GM21528 (cell line): ENCODE measurements around the gene MPP3.
"Not testable (repeated sequence)": the region's sequence is repeated elsewhere in the genome, so short reads cannot be mapped to it uniquely, and the experiment has no call there.

ENCODE experiments used
- ATAC-seq: cut with Tn5 transposase; IDR thresholded peaks from one replicate; pipeline ENCODE4 v1.9.1; 2021; ENCODE audit warnings: mild to moderate bottlenecking, moderate library complexity; ENCODE audit not compliant: unreplicated experiment, low FRiP score

Gene MPP3

GRCh38 chr17:43810226-43810715 is 22.7 kb downstream of the MPP3 start:
- no peak for ATAC-seq

GRCh38 chr17:43809121-43809520 is 23.8 kb downstream of the MPP3 start:
- ATAC-seq, result no peak

GRCh38 chr17:43808076-43808475 is 24.9 kb downstream of the MPP3 start:
- ATAC-seq, result no peak

- ATAC-seq, result no peak
These were observed 27.8 kb downstream of the MPP3 start for GRCh38 chr17:43805117-43805516.

GRCh38 chr17:43803758-43804157 is 29.2 kb downstream of the MPP3 start:
- ATAC-seq, result no peak

GRCh38 chr17:43801844-43802243 is 31.1 kb downstream of the MPP3 start:
- ATAC-seq, result no peak

- no peak for ATAC-seq
These were observed 32.2 kb downstream of the MPP3 start for GRCh38 chr17:43800736-43801135.

- no peak for ATAC-seq
These were observed 33.9 kb downstream of the MPP3 start for GRCh38 chr17:43799047-43799446.

- not testable (repeated sequence) for ATAC-seq
These were observed 34.9 kb downstream of the MPP3 start for GRCh38 chr17:43798024-43798423.

GRCh38 chr17:43792668-43793067 is 40.3 kb downstream of the MPP3 start:
- ATAC-seq, result not testable (repeated sequence)

- no peak for ATAC-seq
These were observed 41.4 kb downstream of the MPP3 start for GRCh38 chr17:43791589-43791988.

GRCh38 chr17:43790311-43790940 is 42.5 kb downstream of the MPP3 start:
- no peak for ATAC-seq

GRCh38 chr17:43789482-43789881 is 43.5 kb downstream of the MPP3 start:
- ATAC-seq, result no peak

- ATAC-seq, result no peak
These were observed 44.4 kb downstream of the MPP3 start for GRCh38 chr17:43788540-43788939.

GRCh38 chr17:43787728-43788127 is 45.2 kb downstream of the MPP3 start:
- ATAC-seq, result no peak

GRCh38 chr17:43784628-43785101 is 48.3 kb downstream of the MPP3 start:
- no peak for ATAC-seq

GRCh38 chr17:43784068-43784467 is 48.9 kb downstream of the MPP3 start:
- ATAC-seq, result no peak

GRCh38 chr17:43782913-43783680 is 49.8 kb downstream of the MPP3 start:
- ATAC-seq, result no peak

- ATAC-seq, result no peak
These were observed 52.8 kb downstream of the MPP3 start, which contains the start of gene CFAP97D1 for GRCh38 chr17:43780135-43780534. CFAP97D1 (plus strand) TSS chr17:43780435; CDS start chr17:43780463, 28 bp downstream.

- no peak for ATAC-seq
These were observed 53.5 kb downstream of the MPP3 start for GRCh38 chr17:43779145-43780125.
